Motor neuron (in vitro differentiated cells): ENCODE measurements around the gene ORC1. TPM values are rescaled to one million over a fixed set of nuclear protein-coding genes. Genes with fewer than 3 reads are reported as not detected.

Source experiments
- ATAC-seq, 8 experiments: fragments of 200-7000 bp; cut with Tn5 transposase; replicated peaks in 6 of 8; 2 replicates each; pipeline ENCODE4 v1.8.0; 2021; ENCODE audit warnings: mild to moderate bottlenecking in 8 of 8, moderate library complexity in 8 of 8
- H3K27ac ChIP-seq, 2 donors: fragments of 250-450 bp; sonication (Bioruptor Pico); 2 replicates each; pipeline ENCODE4 v1.9.0; 2021; ENCODE audit warnings: antibody characterized with exemption in 2 of 2, mild to moderate bottlenecking in 2 of 2, moderate library complexity in 1 of 2
- H3K4me1 ChIP-seq, 2 donors: fragments of 250-450 bp; sonication (Bioruptor Pico); replicated peaks in 1 of 2; 2 replicates each; pipeline ENCODE4 v1.6.1; 2021; ENCODE audit warnings: antibody characterized with exemption in 2 of 2, mild to moderate bottlenecking in 2 of 2, moderate library complexity in 1 of 2
- H3K4me3 ChIP-seq, 5 donors: fragments of 250-450 bp; sonication (Bioruptor Pico); 2 replicates each; pipeline ENCODE4 v1.9.0; 2021; ENCODE audit warnings: antibody characterized with exemption in 5 of 5, mild to moderate bottlenecking in 5 of 5, moderate library complexity in 4 of 5
- WGBS, 10 experiments: fragments of 450-650 bp; shearing (Covaris generic); methylation state at CpG; one replicate each; pipeline ENCODE4 v1.0.0; 2022; 5-methylcytosine and 5-hydroxymethylcytosine counted together
- in situ Hi-C, 9 experiments: fragments of 400-800 bp; cut with MboI; loops; one replicate each; pipeline ENCODE4 v1.15.0; 2021; ENCODE audit warnings: low sequenced_read_pairs in 9 of 9, low pct_unique_long_range_greater_than_20kb in 2 of 9; ENCODE audit not compliant: unreplicated experiment in 9 of 9
- total RNA-seq, 8 experiments: library from RNA; unstranded; fragments of 300-600 nt; gene quantifications; 2 replicates each; pipeline versions ENCODE4 v1.2.3 to v1.2.4, GENCODE V29; 2022

The ORC1 gene
- 10 to 100 TPM in 2 of 8 experiments, 1 to 10 TPM in 4, under 1 TPM in 2; 0.64 to 25.6 (median 1.6) TPM for total RNA-seq

DNA sequence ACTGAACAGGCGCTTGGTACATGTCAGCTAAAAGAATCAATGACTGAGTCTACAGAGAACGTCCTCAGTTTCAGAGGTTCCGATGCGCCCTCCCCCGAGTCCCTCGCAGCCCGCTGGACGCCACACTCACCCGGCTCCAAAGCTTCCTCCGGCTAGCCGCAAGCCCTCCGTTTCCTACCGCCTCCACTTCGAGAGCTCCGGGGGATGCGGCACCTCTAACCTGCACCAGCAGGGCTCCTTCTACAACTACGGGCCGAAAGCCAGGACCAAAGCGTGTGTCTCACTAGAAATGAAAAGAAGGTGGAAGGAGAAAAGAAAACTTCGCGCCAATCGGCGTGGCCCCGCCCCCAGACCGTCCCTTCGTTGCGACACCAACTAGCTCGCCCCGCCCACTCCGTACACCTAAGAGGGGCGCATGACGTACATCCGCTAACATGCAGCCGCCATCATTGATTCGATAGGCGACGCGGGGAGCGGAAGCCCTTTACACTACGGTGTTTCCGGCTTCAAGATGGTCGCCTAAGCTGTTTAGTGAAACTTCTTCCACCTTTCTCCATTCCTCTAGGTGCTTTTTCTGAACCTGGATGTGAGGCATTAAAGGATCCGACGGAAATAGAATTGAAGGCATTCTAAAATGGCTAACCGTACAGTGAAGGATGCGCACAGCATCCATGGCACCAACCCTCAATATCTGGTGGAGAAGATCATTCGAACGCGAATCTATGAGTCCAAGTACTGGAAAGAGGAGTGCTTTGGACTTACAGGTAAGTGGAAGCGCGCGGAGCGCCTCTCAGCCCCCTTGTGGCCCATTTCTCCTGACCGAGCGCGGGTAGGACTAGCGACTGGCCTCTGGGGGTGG is at the start of gene ORC1, which contains the start of gene PRPF38A:
TSS of gene ORC1 (minus strand) at position 308 of the 859 bp plus-strand sequence. CDS start 2,200 bp downstream, outside the sequence.
TSS of gene PRPF38A (plus strand) at position 487 of the 859 bp plus-strand sequence. CDS start at position 635, 148 bp downstream.
- H3K4me3 ChIP-seq = peak within 1 kb of the TSS; percentile 70 to 95 (median 91)
- H3K27ac ChIP-seq = peak within 1 kb of the TSS; percentile 82 to 96
- peak; percentile 92 to 98 (median 96) for ATAC-seq
- whole genome bisulfite sequencing, 10 experiments = 0 to 1% (median 1%) methylated on average over 4 to 51 of the region's 57 CpGs; no CpG with 5 or more reads in 1 of the 10 experiments
- peaks cover 6 to 13% of the 10 kb centered on the region in 2 donors for H3K4me1 ChIP-seq
- in situ Hi-C loops = no loop called here

DNA sequence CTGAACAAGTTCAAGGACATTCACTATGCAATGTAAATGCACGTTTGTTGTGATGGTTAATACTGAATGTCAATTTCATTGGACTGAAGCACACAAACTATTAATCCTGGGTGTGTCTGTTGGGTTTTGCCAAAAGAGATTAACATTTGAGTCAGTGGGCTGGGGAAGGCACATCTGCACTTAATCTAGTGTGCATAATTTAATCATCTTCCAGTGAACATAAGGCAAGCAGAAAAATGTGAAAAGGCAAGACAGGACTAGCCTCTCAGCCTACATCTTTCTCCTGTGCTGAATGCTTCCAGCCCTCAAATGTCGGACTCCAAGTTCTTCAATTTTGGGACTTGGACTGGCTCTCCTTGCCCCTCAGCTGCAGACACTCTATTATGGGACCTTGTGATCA is 40.2 kb upstream of the ORC1 start:
- Histone ChIP-seq H3K4me1 (no peaks in the 10 kb centered on the region), H3K4me3 (no peak overlapping the region), H3K27ac (no peak overlapping the region)
- WGBS, 10 experiments = 0 to 100% (median 33%) methylated on average over 1 to 2 of the region's 2 CpGs; no CpG with 5 or more reads in 3 of the 10 experiments
- in situ Hi-C loops = loop anchor here in 2 of 9 experiments (25.0 kb wide), 2 partner anchors 218 to 243 kb away; partner anchors contain the start of gene COA7 (in 1 of the 2)
- peak in 6 of 8 experiments; percentile 16 to 98 (median 62) for ATAC-seq

DNA sequence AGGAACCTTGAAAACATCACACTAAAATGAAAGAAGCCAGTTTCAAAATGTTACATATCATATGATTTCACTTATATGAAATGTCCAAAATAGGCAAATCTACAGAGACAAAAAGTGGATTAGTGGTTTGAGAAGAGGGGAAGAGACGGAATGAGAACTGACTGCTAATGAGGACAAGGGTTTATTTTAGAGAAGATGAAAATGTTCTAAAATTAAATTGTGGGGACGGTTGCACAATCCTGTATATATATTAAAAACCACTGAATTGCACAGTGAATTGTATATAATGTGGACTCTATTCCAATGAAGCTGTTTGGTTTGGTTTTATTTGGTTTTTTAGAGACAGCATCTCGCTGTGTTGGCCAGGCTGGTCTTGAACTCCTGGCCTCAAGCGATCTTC is 35.8 kb upstream of the ORC1 start:
- no peaks in the 10 kb centered on the region for H3K4me1 ChIP-seq
- no peak for ATAC-seq
- 80 to 100% (median 95%) methylated on average over 1 to 4 of the region's 4 CpGs for WGBS, 10 experiments
- H3K4me3 ChIP-seq = no peak overlapping the region
- H3K27ac ChIP-seq = no peak overlapping the region
- in situ Hi-C loops = loop anchor here in 2 of 9 experiments (25.0 kb wide), 2 partner anchors 222 to 247 kb away; partner anchors contain the start of gene COA7 (in 1 of the 2)

- in situ Hi-C loops = loop anchor here in 2 of 9 experiments (25.0 kb wide), 2 partner anchors 225 to 250 kb away; partner anchors contain the start of gene COA7 (in 1 of the 2)
- no peaks in the 10 kb centered on the region for H3K4me1 ChIP-seq
- H3K27ac ChIP-seq = no peak overlapping the region
- H3K4me3 ChIP-seq = no peak overlapping the region
- 33 to 94% (median 71%) methylated on average over 1 to 7 of the region's 7 CpGs; no CpG with 5 or more reads in 2 of the 10 experiments for WGBS, 10 experiments
- ATAC-seq = peak in 3 of 8 experiments; percentile 44 to 77 (median 65)
Observed at GRCh38 chr1:52436817-52437216, 32.6 kb upstream of the ORC1 start.

- no peaks in the 10 kb centered on the region for H3K4me1 ChIP-seq
- in situ Hi-C loops = loop anchor here in 2 of 9 experiments (25.0 kb wide), 2 partner anchors 227 to 252 kb away; partner anchors contain the start of gene COA7 (in 1 of the 2)
- H3K27ac ChIP-seq = no peak overlapping the region
- WGBS, 10 experiments = 80 to 100% (median 96%) methylated on average over 1 of the region's 1 CpG; no CpG with 5 or more reads in 4 of the 10 experiments
- H3K4me3 ChIP-seq = no peak overlapping the region
- no peak for ATAC-seq
Observed at GRCh38 chr1:52435650-52436049, 31.4 kb upstream of the ORC1 start.

DNA sequence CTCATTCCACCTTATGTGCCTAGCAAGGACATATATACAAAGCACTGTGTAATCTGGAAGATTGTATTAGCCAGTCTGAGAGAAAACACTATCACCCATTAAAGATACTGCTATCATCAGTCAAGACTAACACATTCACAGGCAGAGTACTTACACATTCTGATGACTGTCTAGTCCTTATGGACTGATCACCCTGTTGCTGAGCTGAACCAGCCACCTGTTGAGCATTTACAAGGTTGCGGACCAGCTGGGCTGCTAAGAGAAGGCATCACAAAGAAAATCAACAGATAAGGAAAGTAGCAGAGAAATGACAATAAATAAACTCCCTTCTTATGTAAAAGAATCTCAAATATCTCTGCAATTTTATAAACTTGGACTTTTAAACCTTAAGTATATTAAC is 31.0 kb upstream of the ORC1 start:
- no peak overlapping the region for H3K27ac ChIP-seq
- in situ Hi-C loops = loop anchor here in 2 of 9 experiments (25.0 kb wide), 2 partner anchors 227 to 252 kb away; partner anchors contain the start of gene COA7 (in 1 of the 2)
- H3K4me3 ChIP-seq = no peak overlapping the region
- ATAC-seq = no peak
- WGBS, 10 experiments = 100% methylated on average over 1 of the region's 1 CpG; no CpG with 5 or more reads in 3 of the 10 experiments
- no peaks in the 10 kb centered on the region for H3K4me1 ChIP-seq

DNA sequence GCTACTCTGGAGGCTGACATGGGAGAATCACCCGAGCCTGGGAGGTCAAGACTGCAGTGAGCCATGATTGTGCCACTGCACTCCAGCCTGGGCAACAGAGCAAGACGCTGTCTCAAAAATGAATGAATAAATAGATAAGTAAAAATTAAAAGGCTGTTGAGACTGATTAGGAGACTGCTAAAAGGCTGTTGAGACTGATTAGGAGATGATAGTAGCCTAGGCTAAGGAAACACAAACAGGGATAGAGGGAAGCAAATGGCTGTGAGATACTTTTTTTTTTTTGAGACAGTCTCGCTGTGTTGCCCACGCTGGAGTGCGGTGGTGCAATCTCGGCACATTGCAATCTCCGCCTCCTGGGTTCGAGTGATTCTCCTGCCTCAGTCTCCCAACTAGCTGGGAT is 28.6 kb upstream of the ORC1 start:
- H3K4me3 ChIP-seq = no peak overlapping the region
- in situ Hi-C loops = loop anchor here in 2 of 9 experiments (25.0 kb wide), 2 partner anchors 229 to 254 kb away; partner anchors contain the start of gene COA7 (in 1 of the 2)
- no peak for ATAC-seq
- 92 to 100% (median 99%) methylated on average over 1 to 8 of the region's 8 CpGs; no CpG with 5 or more reads in 2 of the 10 experiments for WGBS, 10 experiments
- no peaks in the 10 kb centered on the region for H3K4me1 ChIP-seq
- no peak overlapping the region for H3K27ac ChIP-seq

DNA sequence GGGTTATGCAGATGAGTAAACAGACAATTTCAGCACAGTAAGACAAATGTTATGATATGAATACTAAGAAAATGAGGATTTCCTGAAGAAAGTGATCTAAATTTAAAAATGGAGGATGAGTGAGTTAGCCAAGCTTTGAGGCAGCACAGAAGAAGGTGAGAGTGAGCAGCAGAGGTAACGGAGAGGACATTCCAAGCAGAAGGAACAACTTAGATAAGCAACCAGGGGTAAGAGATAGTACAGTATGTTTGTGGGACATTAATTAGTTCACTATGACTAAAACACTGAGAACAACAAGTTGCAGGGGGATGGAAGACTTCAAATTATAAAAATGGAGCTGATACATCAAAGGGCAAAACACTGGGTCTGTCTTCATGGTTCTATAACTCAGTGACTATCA is 22.9 kb upstream of the ORC1 start:
- no peak for ATAC-seq
- Histone ChIP-seq H3K27ac (no peak overlapping the region), H3K4me3 (no peak overlapping the region), H3K4me1 (no peaks in the 10 kb centered on the region)
- WGBS, 10 experiments = 67 to 100% (median 97%) methylated on average over 1 of the region's 1 CpG
- in situ Hi-C loops = loop anchor here in 2 of 9 experiments (25.0 kb wide), 2 partner anchors 235 to 260 kb away; partner anchors contain the start of gene COA7 (in 1 of the 2)

GRCh38 chr1:52426371-52426770 is 22.1 kb upstream of the ORC1 start:
- H3K27ac ChIP-seq = no peak overlapping the region

GRCh38 chr1:52424813-52425212 is 20.6 kb upstream of the ORC1 start:
- ATAC-seq = no peak
- WGBS, 10 experiments = 80 to 100% (median 100%) methylated on average over 1 of the region's 1 CpG; no CpG with 5 or more reads in 3 of the 10 experiments
- Histone ChIP-seq H3K4me1 (no peaks in the 10 kb centered on the region), H3K4me3 (no peak overlapping the region), H3K27ac (no peak overlapping the region)
- in situ Hi-C loops = loop anchor here in 2 of 9 experiments (25.0 kb wide), 2 partner anchors 237 to 262 kb away; partner anchors contain the start of gene COA7 (in 1 of the 2)

More at GRCh38 chr1:52426371-52426770, 22.1 kb upstream of the ORC1 start:
- Histone ChIP-seq H3K4me3 (no peak overlapping the region), H3K4me1 (no peaks in the 10 kb centered on the region)
- ATAC-seq = no peak
- in situ Hi-C loops = loop anchor here in 2 of 9 experiments (25.0 kb wide), 2 partner anchors 236 to 261 kb away; partner anchors contain the start of gene COA7 (in 1 of the 2)
- WGBS, 10 experiments = 28 to 100% (median 73%) methylated on average over 1 to 3 of the region's 3 CpGs

GRCh38 chr1:52424231-52424636 is 20.0 kb upstream of the ORC1 start:
- in situ Hi-C loops = no loop called here
- ATAC-seq = no peak
- H3K4me1 ChIP-seq = no peaks in the 10 kb centered on the region
- H3K27ac ChIP-seq = no peak overlapping the region
- no peak overlapping the region for H3K4me3 ChIP-seq

GRCh38 chr1:52423771-52424170 is 19.5 kb upstream of the ORC1 start:
- ATAC-seq = no peak
- Histone ChIP-seq H3K4me3 (no peak overlapping the region), H3K27ac (no peak overlapping the region), H3K4me1 (no peaks in the 10 kb centered on the region)
- 70 to 100% (median 88%) methylated on average over 2 to 9 of the region's 9 CpGs; no CpG with 5 or more reads in 1 of the 10 experiments for whole genome bisulfite sequencing, 10 experiments
- in situ Hi-C loops = no loop called here

- 80 to 100% (median 98%) methylated on average over 1 to 2 of the region's 2 CpGs for WGBS, 10 experiments
- no peak overlapping the region for H3K4me3 ChIP-seq
- ATAC-seq = no peak
- H3K4me1 ChIP-seq = no peaks in the 10 kb centered on the region
- in situ Hi-C loops = no loop called here
- H3K27ac ChIP-seq = no peak overlapping the region
Observed at GRCh38 chr1:52423055-52423454, 18.8 kb upstream of the ORC1 start.
